BJ (cell line): ENCODE measurements around the gene MROH7. TPM values are rescaled to one million over a fixed set of nuclear protein-coding genes. Genes with fewer than 3 reads are reported as not detected.

ENCODE experiments used
- CTCF ChIA-PET: fragments of 350-600 bp; formaldehyde crosslinking; extraction: SDS; loops from one replicate; lab custom pipeline; 2021; ENCODE audit warnings: antibody characterized with exemption, inconsistent platforms; lab: Yijun Ruan, JAX
- POLR2A ChIA-PET: fragments of 300-600 bp; sonication (Branson Sonifier 250); formaldehyde crosslinking; extraction: SDS; loops from one replicate; lab custom pipeline; 2021; ENCODE audit warnings: antibody characterized with exemption; lab: Charles Lee
- DNase-seq: peaks from one replicate; pipeline ENCODE4 v3.0.0-alpha.2; 2011; ENCODE audit warnings: low read depth
- H3K27me3 ChIP-seq: 2 replicates; pipeline ENCODE4 v1.6.0; 2011; ENCODE audit warnings: low read length; ENCODE audit not compliant: control insufficient read depth, insufficient read depth
- H3K36me3 ChIP-seq: 2 replicates; pipeline ENCODE4 v1.5.1; 2011; ENCODE audit warnings: low read length; ENCODE audit not compliant: control insufficient read depth, insufficient read depth
- H3K4me3 ChIP-seq: 2 replicates; pipeline ENCODE4 v1.5.1; 2011; ENCODE audit warnings: low read depth, mild to moderate bottlenecking, control low read depth, low read length
- CTCF ChIP-seq: IDR thresholded peaks from 2 replicates; pipeline ENCODE4 v1.5.1; 2011; ENCODE audit warnings: low read depth, mild to moderate bottlenecking, control low read depth, inconsistent platforms, low read length, moderate library complexity; ENCODE audit not compliant: insufficient read depth
- polyA plus RNA-seq: library from polyadenylated mRNA; depleted of rRNA; stranded (reverse); fragments of >200 nt; gene quantifications from 2 replicates; pipeline ENCODE4 v1.2.3, GENCODE V29; 2011

The MROH7 gene
- polyA plus RNA-seq, 1 experiment, result 0.10 TPM

DNA sequence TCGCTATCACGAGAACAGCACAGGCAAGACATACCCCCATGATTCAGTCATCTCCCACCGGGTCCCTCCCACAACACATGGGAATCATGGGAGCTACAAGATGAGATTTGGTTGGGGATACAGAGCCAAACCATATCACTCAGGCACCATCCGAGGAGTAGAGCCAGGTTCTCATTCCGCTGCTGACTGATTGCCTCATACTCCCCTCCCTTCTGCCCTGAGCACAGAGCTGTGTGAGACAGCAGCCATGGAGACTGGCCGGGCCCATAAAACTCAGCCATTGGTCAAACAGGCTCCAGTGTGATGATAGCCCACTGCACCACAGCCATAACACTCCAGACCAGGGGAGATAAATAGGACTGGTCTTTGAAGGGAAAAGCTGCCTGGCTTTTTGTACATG, 96.7 kb downstream of the MROH7 start:
- DNase-seq, result no peak
- CTCF ChIA-PET, result no interaction called here
- Histone ChIP-seq H3K36me3 (peaks cover 12% of the 10 kb centered on the region), H3K27me3 (no peaks in the 10 kb centered on the region), H3K4me3 (no peak overlapping the region)
- no peak for TF ChIP-seq CTCF
- POLR2A ChIA-PET, result no interaction called here

DNA sequence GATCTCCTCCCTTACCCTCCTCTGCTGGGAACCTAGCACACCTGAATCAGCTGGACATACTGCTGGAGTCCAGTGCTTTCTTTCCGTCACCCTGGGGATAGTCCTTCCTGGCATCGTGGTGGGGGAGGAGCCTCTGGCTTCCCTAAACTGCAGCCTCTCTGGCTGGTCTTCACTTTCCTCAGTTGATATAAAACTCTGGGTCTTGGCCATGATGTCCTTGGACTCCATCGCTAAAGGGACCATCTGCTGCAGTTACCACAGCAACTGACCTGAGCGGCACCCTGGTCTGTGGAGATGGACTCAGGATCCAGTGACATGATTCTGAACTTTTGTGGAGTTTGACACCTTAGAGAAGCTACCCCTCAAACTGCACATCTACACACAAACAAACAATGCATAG, 99.9 kb downstream of the MROH7 start:
- no peak overlapping the region for H3K4me3 ChIP-seq
- ChIA-PET POLR2A (no interaction called here), CTCF (interaction anchor here (1.6 kb wide), 1 partner anchor 255 kb away, joined by 3 read pairs; no protein-coding TSS in a partner anchor)
- no peak for DNase-seq
- H3K36me3 ChIP-seq, result peaks cover 15% of the 10 kb centered on the region
- no peaks in the 10 kb centered on the region for H3K27me3 ChIP-seq
- no peak for TF ChIP-seq CTCF

GRCh38 chr1:54742282-54742681, 100.7 kb downstream of the MROH7 start:
- POLR2A ChIA-PET, result no interaction called here
- CTCF ChIA-PET, result interaction anchor here (1.6 kb wide), 1 partner anchor 254 kb away, joined by 3 read pairs; no protein-coding TSS in a partner anchor
- Histone ChIP-seq H3K36me3 (peaks cover 10% of the 10 kb centered on the region), H3K27me3 (no peaks in the 10 kb centered on the region), H3K4me3 (no peak overlapping the region)
- TF ChIP-seq CTCF, result no peak
- no peak for DNase-seq

GRCh38 chr1:54743416-54744226, 102.0 kb downstream of the MROH7 start:
- DNase-seq, result no peak
- H3K4me3 ChIP-seq, result no peak overlapping the region
- H3K27me3 ChIP-seq, result no peaks in the 10 kb centered on the region
- ChIA-PET CTCF (interaction anchor here (0.7 kb wide), 1 partner anchor 30 kb away, joined by 3 read pairs; no protein-coding TSS in a partner anchor), POLR2A (no interaction called here)
- TF ChIP-seq CTCF, result no peak
- peaks cover 7% of the 10 kb centered on the region for H3K36me3 ChIP-seq

- DNase-seq, result no peak
- Histone ChIP-seq H3K4me3 (no peak overlapping the region), H3K27me3 (no peaks in the 10 kb centered on the region; the same call in 1 of the 2 replicates), H3K36me3 (peaks cover 7% of the 10 kb centered on the region)
- no peak for TF ChIP-seq CTCF
- POLR2A ChIA-PET, result no interaction called here
- CTCF ChIA-PET, result no interaction called here
Measured at GRCh38 chr1:54744696-54745095, 103.1 kb downstream of the MROH7 start.
